GM12865 (cell line): Measurements from ENCODE around the gene STIM2.
"Not testable (repeated sequence)": the region's sequence is repeated elsewhere in the genome, so short reads cannot be mapped to it uniquely, and the experiment has no call there.

ENCODE experiments used
- DNase-seq: peaks from one replicate; pipeline ENCODE4 v3.0.0; 2010; ENCODE audit warnings: low read depth
- H3K4me3 ChIP-seq: 2 replicates; pipeline ENCODE4 v1.5.1; 2011; ENCODE audit warnings: mild to moderate bottlenecking, low read depth, low read length, control low read depth
- TF ChIP-seq, protein P1 (sequence below): IDR thresholded peaks from 2 replicates; pipeline ENCODE4 v1.5.1; 2011; ENCODE audit warnings: low read length, control low read depth, low read depth, inconsistent platforms; ENCODE audit not compliant: insufficient read depth; ENCODE audit errors: missing control alignments

Gene STIM2

DNA sequence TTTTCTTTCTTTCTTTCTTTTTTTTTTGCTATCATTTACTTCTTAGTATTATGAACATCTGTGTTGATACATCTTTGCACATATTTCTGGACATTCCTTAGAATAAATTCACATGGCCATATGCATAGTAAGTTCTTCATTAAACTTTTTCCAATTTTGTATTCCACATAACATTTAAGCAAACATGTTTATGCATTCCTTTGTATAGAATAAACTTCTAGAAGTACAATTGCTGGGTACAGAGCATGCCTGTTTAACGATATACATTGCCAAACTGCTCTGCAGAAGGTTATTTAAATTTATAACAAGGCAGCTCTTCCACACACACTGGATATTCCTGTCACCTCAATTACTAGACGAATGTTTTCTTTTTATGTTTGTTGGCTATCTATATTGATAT is 36.0 kb upstream of the STIM2 start:
- TF ChIP-seq, protein P1, sequence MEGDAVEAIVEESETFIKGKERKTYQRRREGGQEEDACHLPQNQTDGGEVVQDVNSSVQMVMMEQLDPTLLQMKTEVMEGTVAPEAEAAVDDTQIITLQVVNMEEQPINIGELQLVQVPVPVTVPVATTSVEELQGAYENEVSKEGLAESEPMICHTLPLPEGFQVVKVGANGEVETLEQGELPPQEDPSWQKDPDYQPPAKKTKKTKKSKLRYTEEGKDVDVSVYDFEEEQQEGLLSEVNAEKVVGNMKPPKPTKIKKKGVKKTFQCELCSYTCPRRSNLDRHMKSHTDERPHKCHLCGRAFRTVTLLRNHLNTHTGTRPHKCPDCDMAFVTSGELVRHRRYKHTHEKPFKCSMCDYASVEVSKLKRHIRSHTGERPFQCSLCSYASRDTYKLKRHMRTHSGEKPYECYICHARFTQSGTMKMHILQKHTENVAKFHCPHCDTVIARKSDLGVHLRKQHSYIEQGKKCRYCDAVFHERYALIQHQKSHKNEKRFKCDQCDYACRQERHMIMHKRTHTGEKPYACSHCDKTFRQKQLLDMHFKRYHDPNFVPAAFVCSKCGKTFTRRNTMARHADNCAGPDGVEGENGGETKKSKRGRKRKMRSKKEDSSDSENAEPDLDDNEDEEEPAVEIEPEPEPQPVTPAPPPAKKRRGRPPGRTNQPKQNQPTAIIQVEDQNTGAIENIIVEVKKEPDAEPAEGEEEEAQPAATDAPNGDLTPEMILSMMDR = no peak
- no peak for DNase-seq
- H3K4me3 ChIP-seq = no peak overlapping the region

DNA sequence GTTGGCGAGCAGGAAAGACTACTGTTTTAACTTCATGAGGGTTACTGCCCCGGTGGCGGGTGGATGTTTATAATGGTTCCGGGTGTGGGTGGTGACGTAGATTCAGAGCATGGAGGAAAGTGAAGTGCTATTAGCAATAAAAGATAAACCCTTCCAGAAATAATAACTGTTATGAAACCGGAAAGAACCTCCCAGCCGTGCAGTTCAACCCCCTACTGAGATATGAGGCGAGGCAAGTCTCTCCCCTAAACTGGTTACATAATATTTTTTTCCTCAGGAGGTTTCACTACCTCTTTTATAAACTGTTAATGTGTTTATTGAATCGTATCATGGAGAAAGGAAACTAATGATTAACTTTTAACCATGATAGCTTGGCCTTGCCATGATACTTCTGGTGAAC is 33.9 kb upstream of the STIM2 start:
- peak; percentile 78 for DNase-seq
- TF ChIP-seq, protein P1 = no peak
- H3K4me3 ChIP-seq = no peak overlapping the region

DNA sequence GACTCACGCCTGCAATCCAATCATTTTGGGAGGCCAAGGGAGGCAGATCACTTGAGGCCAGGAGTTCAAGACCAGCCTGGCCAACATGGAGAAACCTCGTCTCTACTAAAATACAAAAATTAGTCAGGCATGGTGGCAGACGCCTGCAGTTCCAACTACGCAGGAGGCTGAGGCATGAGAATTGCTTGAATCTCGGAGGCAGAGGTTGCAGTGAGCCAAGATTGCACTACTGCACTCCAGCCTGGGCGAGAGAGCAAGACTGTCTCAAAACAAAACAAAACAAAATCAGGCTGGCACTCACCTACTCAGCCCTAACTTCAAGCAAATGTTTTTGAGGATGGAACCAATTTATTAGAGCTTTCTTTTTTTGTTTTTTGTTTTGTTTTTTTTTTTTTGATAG is 33.3 kb upstream of the STIM2 start:
- not testable (repeated sequence) for H3K4me3 ChIP-seq, DNase-seq

DNA sequence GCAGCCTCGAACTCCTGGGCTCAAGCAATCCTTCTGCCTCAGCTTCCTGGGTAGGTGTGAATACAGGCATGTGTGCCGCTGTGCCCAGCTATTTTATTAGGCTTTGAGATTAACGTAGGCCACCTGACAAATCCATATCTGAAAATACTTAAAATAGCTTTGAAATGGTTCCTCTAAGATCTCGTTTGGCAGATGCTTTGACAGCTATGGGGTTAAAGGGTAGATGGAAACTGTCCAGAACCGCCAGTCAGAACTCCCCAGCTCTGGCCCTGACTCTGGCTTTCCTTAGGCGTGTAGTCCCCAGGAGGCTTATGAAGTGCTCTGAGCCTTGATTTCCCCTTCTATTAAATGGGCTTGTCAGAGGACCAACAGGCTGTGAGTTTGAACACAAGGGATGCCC is 32.8 kb upstream of the STIM2 start:
- TF ChIP-seq, protein P1 = no peak
- no peak overlapping the region for H3K4me3 ChIP-seq
- DNase-seq = no peak

DNA sequence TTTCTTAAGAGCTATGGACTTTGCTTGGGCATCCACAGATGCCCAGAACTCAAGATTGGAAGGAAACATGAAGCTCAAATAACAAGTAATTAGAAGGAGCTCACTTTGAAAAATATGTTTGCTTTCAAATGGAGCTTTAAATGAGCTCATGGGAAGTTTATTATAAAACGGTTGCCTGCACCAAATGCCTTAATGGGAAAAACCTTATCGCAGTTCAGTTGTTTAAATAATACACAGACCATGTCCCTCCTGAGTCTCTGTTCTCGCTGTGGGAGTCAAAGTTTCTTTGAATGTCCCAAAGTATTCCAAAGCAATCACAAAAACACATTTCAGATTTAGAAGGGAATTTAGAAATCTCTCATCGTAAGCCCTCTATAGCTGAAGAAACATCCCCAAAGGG is 31.6 kb upstream of the STIM2 start:
- TF ChIP-seq, protein P1 = no peak
- no peak overlapping the region for H3K4me3 ChIP-seq
- DNase-seq = no peak

DNA sequence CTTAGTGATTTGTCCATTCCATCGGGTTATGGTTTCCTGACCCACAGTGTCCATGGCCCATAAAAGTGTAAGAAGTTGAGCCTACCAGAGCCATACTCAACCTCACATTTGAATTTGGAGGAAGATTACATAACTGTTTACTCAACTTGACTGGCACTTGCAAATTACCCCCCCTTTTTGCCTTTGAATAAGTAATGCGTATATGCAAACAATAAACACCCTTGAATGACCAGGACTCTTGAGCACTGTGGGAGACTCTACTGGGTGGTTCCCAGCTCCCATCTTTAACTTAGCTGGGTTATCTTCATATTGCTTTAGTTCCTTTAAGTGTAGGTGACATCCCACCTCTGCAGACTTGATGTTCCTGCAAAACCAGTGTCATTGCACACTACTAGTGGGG is 30.6 kb upstream of the STIM2 start:
- TF ChIP-seq, protein P1 = no peak
- no peak for DNase-seq
- no peak overlapping the region for H3K4me3 ChIP-seq

DNA sequence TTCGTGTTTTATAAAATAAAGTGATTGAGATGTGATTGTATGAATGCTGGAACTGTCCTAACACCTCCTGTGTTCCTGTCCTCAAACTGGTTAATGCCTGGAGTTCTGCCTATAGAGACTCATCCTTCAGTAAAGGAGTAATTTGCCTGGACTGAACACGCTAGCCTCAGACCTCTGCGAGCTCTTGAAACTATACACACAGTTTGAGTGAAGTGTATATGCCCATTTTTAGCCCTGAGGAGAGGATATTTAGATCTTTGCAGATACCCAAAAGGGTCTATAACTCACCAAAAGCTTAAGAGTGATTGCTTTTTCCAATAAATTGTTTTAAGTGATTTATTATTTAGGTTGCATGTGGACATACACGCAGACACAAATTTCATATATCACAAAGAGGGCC is 29.9 kb upstream of the STIM2 start:
- no peak for DNase-seq
- TF ChIP-seq, protein P1 = no peak
- no peak overlapping the region for H3K4me3 ChIP-seq

DNA sequence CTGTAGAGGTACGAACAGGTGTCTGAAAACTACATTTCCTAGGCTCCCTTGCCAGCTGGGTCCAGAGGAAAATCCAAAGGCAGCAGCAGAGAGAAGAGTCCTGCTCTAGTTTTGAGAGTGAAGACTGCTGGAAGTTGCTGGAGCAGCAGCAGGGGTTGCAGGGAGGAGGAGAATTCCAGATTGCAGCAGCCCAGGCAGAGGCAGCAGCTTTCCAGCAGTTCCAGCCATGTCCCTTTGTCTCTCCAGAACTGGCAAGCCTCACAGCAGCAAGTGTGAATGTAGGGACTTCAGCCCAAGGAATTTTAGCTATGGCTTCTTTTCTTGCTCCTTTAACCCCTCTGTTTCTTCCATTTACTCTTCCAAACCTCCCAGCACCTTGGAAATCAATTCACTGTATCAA is 24.1 kb upstream of the STIM2 start:
- no peak for DNase-seq
- no peak overlapping the region for H3K4me3 ChIP-seq
- TF ChIP-seq, protein P1 = no peak
